Heart left ventricle (tissue), 13 donors: ENCODE measurements around the gene PROSER2.

Source experiments
- CTCF ChIP-seq, 12 donors: fragments of 200-600 bp; sonication (generic) in 4 of 12; IDR thresholded peaks; one replicate each; pipeline versions ENCODE4 v1.5.0 to v1.8.0; 2018 to 2022; ENCODE audit warnings: antibody characterized with exemption in 12 of 12, mild to moderate bottlenecking in 5 of 12
- POLR2A ChIP-seq, 2 donors: fragments of 450-650 bp; IDR thresholded peaks; one replicate each; pipeline ENCODE4 v1.6.1; 2017; ENCODE audit warnings: antibody characterized with exemption in 2 of 2, mild to moderate bottlenecking in 2 of 2, moderate library complexity in 2 of 2
- donor health status: ischemic (EF 13 %, LVEDD 7.1; RV severe dilation, severe dysfunction).
- donor health status: DM: no; HTN: yes; CAD: no.
- donor health status: DM: no; HTN: no; CAD: no.
- donor health status: ischemic (EF 25% LVEDD 6.9; RV normal size, moderate dysfunction).
- donor health status: ischemic (EF 25% LVEDD 5.7; RV mildly dilated, moderate dysfunction).
- donor health status: ischemic (EF 35%, LVEDD 5.7; RV mildly dilated, moderate dysfunction).
- donor health status: nonischemic (EF 11% LVEDD 7.7; RV severe dilation, severe dysfunction).
- donor health status: DM: yes; HTN: yes; CAD: no.
- donor health status: PGD.
- donor health status: ischemic (EF 29% LVEDD 5.4; RV normal size, mild dysfunction).
- donor health status: nonischemic (EF 23%, LVEDD 6.1; RV moderate dilation, normal function).

GRCh38 chr10:11798845-11799735, 24.1 kb upstream of the PROSER2 start:
- TF ChIP-seq CTCF (IDR thresholded peaks at IDR 0.05): no peak
- TF ChIP-seq POLR2A (IDR thresholded peaks at IDR 0.05): no peak
